Ascending aorta (tissue), 2 donors: Measurements from ENCODE around the gene PDE4B. TPM values are rescaled to one million over a fixed set of nuclear protein-coding genes. Genes with fewer than 3 reads are reported as not detected.

ENCODE experiments used
- DNase-seq, 2 donors: peaks; one replicate each; pipeline ENCODE4 v3.0.0-alpha.2; 2019; ENCODE audit warnings: low spot score in 2 of 2
- H3K27ac ChIP-seq, 2 donors: fragments of 200-600 bp; sonication (generic); one replicate each; pipeline ENCODE4 v1.5.1; 2016 to 2017; ENCODE audit warnings: mild to moderate bottlenecking in 1 of 2
- H3K27me3 ChIP-seq: fragments of 200-600 bp; sonication (generic); one replicate; pipeline ENCODE4 v1.5.1; 2017
- H3K36me3 ChIP-seq, 2 donors: fragments of 200-600 bp; sonication (generic); one replicate each; pipeline ENCODE4 v1.5.1; 2016
- H3K4me1 ChIP-seq, 2 donors: fragments of 200-600 bp; sonication (generic); one replicate each; pipeline ENCODE4 v1.5.1; 2016 to 2017; ENCODE audit warnings: mild to moderate bottlenecking in 1 of 2
- H3K4me3 ChIP-seq, 2 donors: fragments of 200-600 bp; sonication (generic); one replicate each; pipeline ENCODE4 v1.5.1; 2016 to 2017; ENCODE audit warnings: mild to moderate bottlenecking in 1 of 2
- H3K9me3 ChIP-seq, 2 donors: fragments of 200-600 bp; sonication (generic); one replicate each; pipeline ENCODE4 v1.5.1; 2016
- CTCF ChIP-seq, 3 experiments: fragments of 200-600 bp in 2 of 3; fragments of 450-650 bp in 1 of 3; sonication (generic) in 2 of 3; IDR thresholded peaks; one replicate each; pipeline ENCODE4 v1.5.1; 2016 to 2019; ENCODE audit warnings: antibody characterized with exemption in 3 of 3, mild to moderate bottlenecking in 1 of 3, moderate library complexity in 1 of 3
- intact Hi-C: fragments of 100-400 bp; cut with DNase I; formaldehyde crosslinking; loops from one replicate; pipeline ENCODE4 v1.15.1; 2023
- total RNA-seq: library from RNA; depleted of rRNA; stranded (reverse); fragments of >200 nt; gene quantifications from one replicate; pipeline ENCODE4 v1.1.0, GENCODE V29; 2016

The PDE4B gene
- total RNA-seq, 1 donor from 2014 or later = 4.5 TPM

GRCh38 chr1:66312271-66312990 lies 519.7 kb downstream of the PDE4B start:
- no peaks in the 10 kb centered on the region for H3K9me3 ChIP-seq
- no peak for TF ChIP-seq CTCF (IDR thresholded peaks at IDR 0.05)
- H3K4me1 ChIP-seq = peaks cover 0 to 7% of the 10 kb centered on the region in 2 donors
- no peak for DNase-seq
- H3K36me3 ChIP-seq = no peaks in the 10 kb centered on the region
- H3K27me3 ChIP-seq = no peaks in the 10 kb centered on the region
- no peak overlapping the region for H3K27ac ChIP-seq
- no peak overlapping the region for H3K4me3 ChIP-seq
- intact Hi-C loops = no loop called here

GRCh38 chr1:66313429-66313828 lies 520.7 kb downstream of the PDE4B start:
- TF ChIP-seq CTCF (IDR thresholded peaks at IDR 0.05) = no peak
- intact Hi-C loops = no loop called here
- Histone ChIP-seq H3K27ac (no peak overlapping the region), H3K27me3 (no peaks in the 10 kb centered on the region), H3K4me1 (peaks cover 0 to 10% of the 10 kb centered on the region in 2 donors), H3K4me3 (no peak overlapping the region), H3K36me3 (no peaks in the 10 kb centered on the region), H3K9me3 (no peaks in the 10 kb centered on the region)
- no peak for DNase-seq

GRCh38 chr1:66315671-66316070 lies 523.0 kb downstream of the PDE4B start:
- Histone ChIP-seq H3K27ac (peak overlapping the region; percentile 56 to 79), H3K9me3 (no peaks in the 10 kb centered on the region), H3K4me3 (no peak overlapping the region), H3K4me1 (peaks cover 0 to 10% of the 10 kb centered on the region in 2 donors), H3K36me3 (no peaks in the 10 kb centered on the region), H3K27me3 (no peaks in the 10 kb centered on the region)
- intact Hi-C loops = loop anchor here (5.0 kb wide), 1 partner anchor 43 kb away; no protein-coding TSS in a partner anchor
- TF ChIP-seq CTCF (IDR thresholded peaks at IDR 0.05) = no peak
- no peak for DNase-seq

GRCh38 chr1:66316464-66317247 lies 524.0 kb downstream of the PDE4B start:
- no peak for TF ChIP-seq CTCF (IDR thresholded peaks at IDR 0.05)
- no peaks in the 10 kb centered on the region for H3K36me3 ChIP-seq
- intact Hi-C loops = loop anchor here (5.0 kb wide), 1 partner anchor 44 kb away; no protein-coding TSS in a partner anchor

GRCh38 chr1:66317248-66317515 lies 524.5 kb downstream of the PDE4B start:
- DNase-seq = no peak
- Histone ChIP-seq H3K9me3 (no peaks in the 10 kb centered on the region), H3K27ac (peak overlapping the region; percentile 79 to 86), H3K36me3 (no peaks in the 10 kb centered on the region), H3K4me3 (no peak overlapping the region), H3K4me1 (peaks cover 0 to 10% of the 10 kb centered on the region in 2 donors), H3K27me3 (no peaks in the 10 kb centered on the region)
- no peak for TF ChIP-seq CTCF (IDR thresholded peaks at IDR 0.05)
- intact Hi-C loops = loop anchor here (5.0 kb wide), 1 partner anchor 45 kb away; no protein-coding TSS in a partner anchor

More at GRCh38 chr1:66316464-66317247, 524.0 kb downstream of the PDE4B start:
- DNase-seq = no peak
- Histone ChIP-seq H3K27me3 (no peaks in the 10 kb centered on the region), H3K4me1 (peaks cover 0 to 10% of the 10 kb centered on the region in 2 donors), H3K9me3 (no peaks in the 10 kb centered on the region), H3K27ac (peak overlapping the region; percentile 79 to 86), H3K4me3 (no peak overlapping the region)
